ENCODE results near the gene ZNF738.

Gene ZNF738

GRCh38 chr19:21423057-21424041, 64.5 kb downstream of the ZNF738 start:
- no peak for DNase-seq (ENCODE audit: low read depth)
